HG03025 (cell line): ENCODE results near the gene OOEP.
A peak's percentile ranks its signal among the peaks of the same experiment; 100 is the strongest.
"Not testable (repeated sequence)": the region's sequence is repeated elsewhere in the genome, so short reads cannot be mapped to it uniquely, and the experiment has no call there.

Experiments used
- ATAC-seq: cut with Tn5 transposase; IDR thresholded peaks from one replicate; pipeline ENCODE4 v1.9.1; 2021; ENCODE audit warnings: mild to moderate bottlenecking, moderate library complexity; ENCODE audit not compliant: unreplicated experiment, low FRiP score

Gene OOEP

DNA sequence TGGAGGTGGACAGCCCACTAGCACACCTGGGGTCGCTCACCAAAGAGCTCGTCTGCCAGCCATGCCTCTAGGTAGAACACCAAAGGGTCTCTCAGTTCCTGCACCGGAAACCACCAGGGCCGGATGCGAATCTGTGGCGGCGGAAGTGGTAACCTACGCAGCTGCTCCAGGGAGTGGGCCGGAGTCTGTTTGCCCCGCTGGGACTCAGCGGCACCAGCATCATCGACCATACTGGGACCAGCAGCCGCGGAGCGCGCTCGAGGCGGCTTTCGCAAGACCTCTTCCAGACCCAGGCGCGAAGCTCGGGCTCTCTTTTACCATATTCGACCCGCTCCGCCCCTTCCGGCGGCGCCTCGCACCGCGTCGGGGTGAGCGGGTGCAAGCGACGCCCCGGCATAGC, at the start of gene OOEP:
TSS of gene OOEP (minus strand) at position 335 of the 400 bp plus-strand sequence. CDS start at position 230, 105 bp downstream.
- no peak for ATAC-seq

DNA sequence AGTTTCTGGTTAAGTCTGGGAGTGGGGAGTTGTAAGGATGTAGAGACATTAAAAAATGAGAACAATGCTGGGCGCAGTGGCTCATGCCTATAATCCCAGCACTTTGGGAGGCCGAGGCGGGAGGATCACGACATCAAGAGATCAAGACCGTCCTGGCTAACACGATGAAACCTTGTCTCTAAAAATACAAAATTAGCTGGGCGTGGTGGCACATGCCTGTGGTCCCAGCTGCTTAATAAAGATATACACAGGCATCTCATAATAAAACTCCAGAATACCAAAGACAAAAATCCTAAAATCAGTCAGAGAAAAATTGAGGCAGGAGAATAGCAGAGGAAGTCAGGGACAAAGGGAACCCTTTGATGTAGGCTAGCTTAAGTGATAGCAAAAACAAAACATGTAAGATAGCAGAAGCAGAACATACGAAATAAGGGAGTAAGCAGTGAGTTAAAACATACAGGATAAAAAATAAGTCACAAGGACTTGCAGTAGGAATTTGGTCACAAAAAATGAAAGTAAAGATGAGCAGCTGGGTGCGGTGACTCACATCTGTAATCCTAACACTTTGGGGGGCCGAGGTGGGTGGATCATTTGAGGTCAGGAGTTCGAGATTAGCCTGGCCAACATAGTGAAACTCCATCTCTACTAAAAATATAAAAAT, 48.5 kb upstream of the OOEP start:
- ATAC-seq = no peak

DNA sequence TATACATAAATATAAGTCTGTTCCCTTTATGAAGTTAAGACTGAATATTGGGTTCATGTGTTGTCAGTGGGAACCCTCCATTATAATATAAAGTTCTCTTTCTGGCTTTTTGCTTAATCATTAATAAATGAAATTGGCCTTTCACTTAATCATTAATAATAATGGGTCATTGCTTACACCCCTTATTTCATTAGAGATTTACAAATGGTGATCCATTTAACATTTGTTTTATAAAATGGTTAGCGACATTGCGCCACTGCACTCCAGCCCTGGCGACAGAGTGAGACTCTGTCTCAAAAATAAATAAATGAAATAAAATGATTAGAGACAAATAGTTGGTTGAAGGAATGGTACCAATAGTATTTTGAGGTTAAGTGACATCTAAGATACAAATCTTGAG, 43.4 kb upstream of the OOEP start:
- ATAC-seq = no peak

DNA sequence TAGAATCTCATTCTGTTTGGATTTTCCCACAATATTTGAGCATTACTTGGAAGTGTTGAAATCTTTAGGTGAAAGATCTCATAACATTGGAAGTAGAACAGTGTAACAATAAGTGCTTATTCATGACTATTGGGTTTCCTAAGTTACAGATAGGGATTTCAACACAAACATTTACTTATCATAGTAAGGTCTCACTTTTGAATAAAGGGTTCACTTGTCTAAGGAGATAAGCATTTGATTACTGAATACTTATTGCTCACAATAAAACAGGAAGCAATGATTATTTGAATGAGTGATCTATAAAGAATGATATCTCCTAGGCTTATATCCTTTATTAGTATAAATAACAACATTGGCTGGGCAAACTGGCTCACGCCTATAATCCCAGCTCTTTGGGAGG, 39.7 kb upstream of the OOEP start:
- no peak for ATAC-seq

DNA sequence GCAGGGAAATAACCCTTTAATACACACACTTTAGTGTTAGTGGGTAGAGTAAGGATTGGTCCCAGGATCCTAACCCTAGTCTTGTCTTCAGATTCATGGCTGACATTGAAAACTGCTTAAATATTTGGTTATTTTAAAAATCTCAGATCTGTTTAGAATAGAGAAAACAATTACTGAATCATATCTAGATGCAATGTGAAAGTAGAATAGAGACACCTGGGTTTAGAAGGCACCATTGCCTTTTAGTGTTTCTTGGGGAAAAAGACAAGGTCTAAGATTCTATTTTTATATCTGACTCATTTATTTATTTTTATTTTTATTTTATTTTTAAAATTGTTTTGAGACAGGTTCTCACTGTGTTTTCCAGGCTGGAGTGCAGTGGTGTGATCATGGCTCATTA, 31.0 kb upstream of the OOEP start:
- no peak for ATAC-seq

DNA sequence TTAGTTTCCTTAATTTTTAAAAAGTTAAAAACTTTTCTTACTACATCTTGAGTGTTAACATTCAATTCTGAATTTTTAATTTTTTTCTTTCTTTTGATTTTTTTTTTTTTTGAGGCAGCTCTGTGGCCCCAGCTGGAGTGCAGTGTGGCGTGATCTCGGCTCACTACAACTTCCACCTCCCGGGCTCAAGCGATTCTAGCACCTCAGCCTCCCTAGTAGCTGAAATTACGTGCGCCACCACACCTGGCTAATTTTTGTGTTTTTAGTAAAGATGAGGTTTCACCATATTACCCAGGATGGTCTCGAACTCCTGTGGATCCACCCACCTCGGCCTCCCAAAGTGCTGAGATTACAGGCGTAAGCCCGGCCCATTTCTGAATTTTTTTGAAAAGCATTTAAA, 26.2 kb upstream of the OOEP start:
- ATAC-seq = no peak

DNA sequence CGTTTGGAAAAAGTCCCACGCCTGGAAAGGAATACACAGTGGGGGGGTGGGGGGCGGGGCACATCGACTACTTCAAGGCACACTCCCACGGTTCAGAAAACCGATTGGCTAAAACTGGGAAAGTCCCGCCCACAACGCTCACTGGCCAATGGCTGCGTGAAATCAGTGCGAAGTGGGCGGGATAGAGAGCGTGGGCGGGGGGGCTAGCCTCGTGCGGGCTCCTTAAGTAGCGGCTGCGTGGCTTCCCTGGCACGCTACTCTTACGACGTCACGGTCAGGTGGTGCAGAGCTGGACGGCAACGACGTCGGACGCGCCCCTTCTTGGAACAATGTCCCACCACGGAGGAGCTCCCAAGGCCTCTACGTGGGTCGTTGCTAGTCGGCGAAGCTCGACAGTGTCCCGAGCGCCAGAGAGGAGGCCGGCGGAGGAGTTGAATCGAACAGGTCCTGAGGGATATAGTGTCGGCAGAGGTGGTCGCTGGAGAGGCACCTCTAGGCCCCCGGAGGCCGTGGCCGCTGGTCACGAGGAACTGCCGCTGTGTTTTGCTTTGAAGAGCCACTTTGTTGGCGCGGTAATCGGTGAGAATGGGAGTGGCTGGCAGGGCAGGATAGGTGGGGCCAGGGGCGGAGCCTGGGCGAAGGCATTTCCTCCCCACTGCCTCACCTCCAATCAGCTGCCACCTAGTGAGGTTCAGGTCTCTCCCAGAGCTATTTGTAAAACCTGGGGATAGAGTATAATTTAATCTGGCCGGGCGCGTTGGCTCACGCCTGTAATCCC, 25.1 kb upstream of the OOEP start, which contains the start of gene DDX43:
TSS of gene DDX43 (plus strand) at position 252 of the 778 bp plus-strand sequence. CDS start at position 330, 78 bp downstream.
- ATAC-seq = peak; percentile 62

DNA sequence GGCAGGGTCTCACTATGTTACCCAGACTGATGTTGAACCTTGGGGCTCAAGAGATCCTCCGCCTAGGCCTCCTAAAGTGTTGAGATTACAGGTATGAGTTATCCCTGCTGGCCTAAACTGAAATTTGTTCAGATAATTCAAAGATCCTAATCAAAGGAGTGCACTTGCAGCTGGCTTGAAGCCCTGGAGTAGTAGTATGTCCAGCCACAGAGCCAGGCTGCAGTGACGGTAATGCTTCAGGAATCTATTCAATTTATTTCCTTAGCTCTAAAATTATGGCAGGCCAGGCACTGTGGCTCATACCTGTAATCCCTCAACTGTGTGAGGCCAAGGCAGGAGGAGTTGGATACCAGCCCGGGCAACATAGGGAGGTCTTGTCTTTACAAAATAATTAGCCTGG, 23.6 kb upstream of the OOEP start:
- ATAC-seq = no peak

DNA sequence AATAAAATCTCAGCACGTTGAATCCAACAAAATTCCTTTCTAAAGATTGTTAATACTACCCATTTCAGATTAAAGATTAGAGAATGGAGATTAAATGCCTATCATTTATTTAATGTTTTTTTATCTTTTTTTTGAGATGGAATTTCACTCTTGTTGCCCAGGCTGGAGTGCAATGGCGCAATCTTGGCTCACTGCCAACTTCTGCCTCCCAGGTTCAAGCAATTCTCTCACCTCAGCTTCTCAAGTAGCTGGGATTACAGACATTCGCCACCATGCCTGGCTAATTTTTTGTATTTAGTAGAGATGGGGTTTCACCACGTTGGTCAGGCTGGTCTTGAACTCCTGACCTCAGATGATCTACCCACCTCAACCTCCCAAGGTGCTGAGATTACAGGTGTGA, 22.5 kb upstream of the OOEP start:
- not testable (repeated sequence) for ATAC-seq

DNA sequence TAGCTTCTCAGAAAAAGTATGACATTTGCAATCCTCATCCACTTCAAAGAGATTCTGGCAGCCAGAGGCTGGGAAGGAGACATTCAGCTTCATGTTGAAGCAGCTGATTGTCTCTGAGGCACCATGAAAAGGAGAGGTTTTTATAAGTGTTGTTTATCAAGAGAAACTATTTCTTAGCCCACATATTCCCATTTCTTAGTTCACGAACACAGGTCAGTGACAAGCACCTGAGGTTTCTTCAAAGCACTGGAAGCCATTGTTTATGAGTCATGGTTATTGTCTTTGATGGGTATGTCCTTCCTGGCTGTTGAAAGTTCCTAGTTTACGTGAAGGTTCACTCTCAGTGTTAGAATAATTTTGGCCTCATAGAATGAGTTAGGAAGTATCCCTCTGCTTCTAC, 22.0 kb upstream of the OOEP start:
- ATAC-seq = no peak

DNA sequence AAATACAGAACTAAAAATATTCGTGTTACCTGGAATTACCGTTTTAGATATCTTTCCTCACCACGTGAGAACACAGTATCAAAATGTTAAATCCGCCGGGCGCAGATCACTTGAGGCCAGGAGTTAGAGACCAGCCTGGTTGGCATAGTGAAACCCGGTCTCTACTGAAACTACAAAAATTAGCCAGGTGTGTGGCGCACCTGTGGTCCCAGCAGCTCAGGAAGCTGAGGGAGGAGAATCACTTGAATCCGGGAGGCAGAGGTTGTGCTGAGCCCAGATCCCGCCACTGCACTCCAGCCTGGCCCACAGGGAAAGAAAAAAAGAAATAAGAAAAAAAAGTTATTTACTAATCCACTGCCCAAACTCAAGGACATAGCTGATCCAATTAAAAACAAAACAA, 20.2 kb upstream of the OOEP start:
- no peak for ATAC-seq

DNA sequence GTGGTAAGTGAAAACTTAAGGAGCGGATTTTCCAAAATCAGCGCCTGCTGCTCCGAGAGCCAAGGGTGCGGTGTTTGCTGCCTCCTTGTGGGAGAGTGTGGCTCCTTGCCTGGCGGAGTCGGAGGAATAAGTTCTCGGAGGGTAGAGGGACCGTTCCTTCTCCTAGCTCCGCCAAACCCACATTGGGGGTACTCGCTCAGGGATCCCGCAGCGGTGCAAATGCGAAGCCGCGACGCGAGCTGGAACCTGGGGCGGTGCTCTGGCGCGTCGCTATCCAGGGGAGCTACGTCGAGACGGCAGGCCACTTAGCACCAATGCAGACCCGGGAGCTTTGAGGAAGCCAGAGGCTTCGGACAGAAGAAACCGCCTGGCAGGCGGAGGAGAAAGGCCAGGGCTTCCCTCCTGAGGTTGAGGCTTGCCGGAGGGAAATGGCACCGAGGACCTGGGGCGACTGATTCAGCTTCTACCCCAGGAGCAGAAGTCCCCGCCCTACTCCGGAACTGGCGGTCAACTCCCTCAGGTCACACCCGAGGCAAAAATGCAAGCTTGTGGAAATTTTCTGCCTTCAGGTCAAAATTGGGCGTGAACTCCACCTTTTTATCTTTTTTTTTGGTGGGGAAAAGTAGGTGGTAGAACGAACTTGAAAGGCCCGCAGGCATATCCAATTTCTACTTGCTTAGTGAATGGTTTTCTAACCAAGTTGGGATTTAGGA, 19.3 kb upstream of the OOEP start:
- peak; percentile 88 for ATAC-seq

DNA sequence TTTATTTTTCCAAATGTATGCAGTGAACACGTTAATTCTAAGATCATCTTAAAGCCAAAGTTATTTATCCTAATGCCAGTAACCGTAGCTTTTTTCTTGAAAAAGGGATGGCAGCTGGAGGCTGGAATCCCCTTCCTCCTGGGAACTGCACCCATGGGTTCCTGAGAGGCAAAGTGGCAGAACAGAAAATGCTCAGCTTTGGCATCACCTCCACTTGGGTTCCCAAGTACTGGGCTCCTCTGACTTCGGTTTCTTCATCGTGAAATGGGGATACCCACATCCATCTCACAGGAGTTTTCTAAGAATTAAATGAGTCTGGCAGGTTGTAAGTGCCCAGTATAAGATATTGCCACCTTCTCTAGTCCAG, 18.7 kb upstream of the OOEP start:
- peak; percentile 12 for ATAC-seq

DNA sequence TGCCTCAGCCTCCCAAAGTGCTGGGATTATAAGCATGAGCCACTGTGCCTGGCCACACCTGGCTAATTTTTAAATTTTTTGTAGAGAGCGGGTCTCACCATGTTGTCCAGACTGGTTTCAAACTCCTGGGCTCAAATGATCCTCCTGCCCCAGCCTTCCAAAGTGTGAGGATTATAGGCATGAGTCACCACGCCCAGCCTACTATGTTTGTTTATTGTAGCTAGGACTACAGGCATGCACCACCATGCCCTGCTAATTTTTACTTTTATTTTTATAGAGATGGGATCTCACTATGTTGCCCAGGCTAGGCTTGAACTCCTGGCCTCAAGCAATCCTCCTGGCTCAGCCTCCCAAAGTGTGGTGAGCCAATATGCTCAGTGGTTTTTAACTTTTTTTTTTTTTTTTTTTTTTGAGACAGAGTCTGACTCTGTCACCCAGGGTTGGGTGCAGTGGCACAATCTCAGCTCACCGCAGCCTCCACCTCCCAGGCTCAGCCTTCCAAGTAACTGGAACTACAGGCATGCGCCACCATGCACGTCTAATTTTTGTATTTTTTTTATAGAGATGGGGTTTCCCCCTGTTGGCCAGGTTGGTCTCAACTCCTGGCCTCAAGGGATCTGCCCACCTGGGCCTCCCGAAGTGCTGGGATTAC, 12.9 kb upstream of the OOEP start:
- no peak for ATAC-seq

DNA sequence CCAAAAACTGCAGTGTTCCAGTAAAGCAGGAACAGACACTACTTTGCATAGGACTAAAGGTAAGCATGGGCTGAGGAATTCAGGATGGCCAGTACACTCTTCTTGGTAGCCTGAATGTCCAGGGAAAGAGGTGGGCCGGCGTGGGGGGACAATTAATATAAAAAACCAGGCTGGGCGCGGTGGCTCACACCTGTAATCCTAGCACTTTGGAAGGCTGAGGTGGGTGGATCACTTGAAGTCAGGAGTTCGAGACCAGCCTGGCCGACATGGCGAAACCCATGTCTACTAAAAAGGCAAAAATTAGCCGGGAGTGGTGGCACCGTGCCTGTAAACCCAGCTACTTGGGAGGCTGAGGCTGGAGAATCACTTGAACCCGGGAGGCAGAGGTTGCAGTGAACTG, 11.8 kb upstream of the OOEP start:
- not testable (repeated sequence) for ATAC-seq

DNA sequence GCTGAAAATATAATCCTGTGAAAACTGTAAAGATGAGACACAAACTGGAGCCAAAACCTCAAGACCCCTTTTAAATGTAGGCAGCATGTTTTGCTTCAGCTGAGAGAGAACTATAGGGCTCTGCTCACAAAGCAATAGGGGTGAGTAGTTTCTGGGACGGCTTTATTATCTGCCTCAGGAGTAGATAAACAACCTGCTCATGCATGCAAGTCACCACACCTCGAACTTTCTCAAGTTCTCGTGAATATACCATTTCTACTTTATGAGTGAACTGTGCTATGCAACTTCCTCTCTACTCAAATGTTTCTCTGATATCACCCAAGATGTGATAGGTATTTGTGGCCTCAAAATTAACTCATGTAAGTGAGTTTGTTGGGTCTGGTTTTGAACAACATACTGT, 7.5 kb upstream of the OOEP start:
- ATAC-seq = no peak

DNA sequence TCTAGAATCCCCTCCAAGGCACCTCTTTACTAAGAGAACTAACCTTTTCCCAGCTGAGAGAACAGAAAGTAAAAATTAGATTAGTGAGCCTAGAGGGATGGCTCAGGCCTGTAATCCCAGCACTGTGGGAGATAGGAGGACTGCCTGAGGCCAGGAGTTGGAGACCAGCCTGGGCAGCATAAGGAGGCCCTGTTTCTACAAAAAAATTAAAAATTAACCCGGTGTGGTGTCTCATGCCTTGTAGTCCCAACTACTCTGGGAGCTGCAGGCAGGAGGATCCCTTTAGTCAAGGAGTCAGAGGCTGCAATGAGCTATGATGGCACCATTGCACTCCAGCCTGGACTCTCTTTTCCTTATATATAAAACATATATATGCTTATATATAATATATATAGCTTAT, 5.5 kb upstream of the OOEP start:
- ATAC-seq = no peak

DNA sequence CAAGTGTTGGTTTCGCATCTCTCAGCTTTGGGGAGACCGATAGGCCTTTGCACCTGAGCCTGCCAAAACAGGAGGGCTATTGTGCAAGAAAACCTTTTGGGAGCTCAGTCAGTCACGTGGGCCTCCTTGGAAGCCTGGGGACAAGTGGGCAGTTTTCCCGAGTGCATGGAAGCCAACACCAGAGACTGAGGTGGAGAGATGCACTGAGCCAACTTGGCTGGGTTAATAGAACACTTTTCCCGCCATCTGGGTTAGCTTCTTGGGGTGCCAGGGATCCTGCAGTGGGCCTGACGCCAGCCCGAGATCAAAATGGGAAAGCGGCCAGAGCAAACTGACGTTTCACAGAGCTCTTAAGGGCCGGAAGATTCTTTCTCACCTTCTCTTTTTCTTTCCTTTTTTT, 2.8 kb upstream of the OOEP start:
- ATAC-seq = no peak

DNA sequence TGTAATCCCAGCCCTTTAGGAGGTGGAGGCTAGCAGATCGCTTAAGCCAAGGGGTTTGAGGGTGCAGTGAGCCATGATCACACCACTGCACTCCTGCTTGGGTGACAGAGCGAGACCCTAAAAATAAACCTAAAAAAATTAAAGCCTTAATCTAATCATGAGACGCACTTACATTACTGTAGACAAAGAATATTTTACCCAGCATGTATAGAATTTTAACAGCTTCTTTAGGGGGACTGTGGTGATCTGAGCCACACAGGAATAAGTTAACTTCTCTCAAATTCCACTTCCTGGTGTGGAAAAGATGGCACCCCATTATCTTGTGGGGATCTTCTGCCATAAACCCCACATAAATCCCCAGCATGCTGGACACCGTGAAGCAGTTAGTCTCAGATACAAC, 2.3 kb upstream of the OOEP start:
- no peak for ATAC-seq

DNA sequence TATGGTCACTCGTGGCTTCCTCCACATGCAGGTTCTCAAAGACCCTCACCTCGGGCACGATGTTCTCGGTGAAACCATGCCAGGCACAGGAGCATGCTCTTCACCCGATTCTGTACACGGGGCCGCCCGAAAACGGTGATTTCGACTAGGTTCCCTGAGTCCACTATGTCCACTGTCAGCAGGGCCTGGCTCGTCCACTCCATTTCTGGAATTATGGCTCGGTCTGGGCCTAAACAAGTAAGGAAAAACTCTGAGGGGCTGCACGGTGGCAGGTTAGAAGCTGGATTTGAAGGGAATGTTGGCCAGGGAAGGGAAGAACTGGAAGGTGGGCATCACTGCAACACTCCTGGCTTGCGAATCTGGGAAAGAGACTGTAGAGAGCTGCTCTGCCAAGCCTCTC, 540 bp downstream of the OOEP start:
- ATAC-seq = no peak

DNA sequence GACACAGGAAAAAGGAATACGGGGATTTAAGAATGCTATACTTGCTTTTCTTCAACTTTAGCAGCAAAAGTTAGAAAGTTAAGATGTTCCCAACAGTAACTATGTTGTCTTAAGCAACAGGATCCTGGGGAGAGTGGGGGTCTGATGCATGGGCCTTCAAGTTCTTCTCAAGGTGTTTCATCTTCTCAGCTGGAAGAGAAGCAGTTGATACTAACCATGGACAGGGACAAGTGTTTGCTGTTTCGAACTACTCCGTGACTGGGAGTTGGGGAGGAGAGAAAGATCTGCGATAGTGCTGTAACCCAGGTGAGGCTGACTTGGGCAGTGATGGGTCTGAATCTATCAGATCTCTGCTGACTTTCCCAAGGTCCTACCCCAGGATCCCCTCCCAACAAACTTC, 1.0 kb downstream of the OOEP start:
- no peak for ATAC-seq
